Activated naive CD4-positive, alpha-beta T cell treated with anti-CD3 and anti-CD28 coated beads, Interleukin-2, amount 50 U/mL, for 72 hours (primary cell): ENCODE results near the gene CCNJL. TPM values are rescaled to one million over a fixed set of nuclear protein-coding genes. Genes with fewer than 3 reads are reported as not detected.
"Not testable (repeated sequence)": the region's sequence is repeated elsewhere in the genome, so short reads cannot be mapped to it uniquely, and the experiment has no call there.

ENCODE experiments used
- ATAC-seq, 2 donors: fragments of 150-1000 bp; cut with Tn5 transposase; 2 replicates each; pipeline ENCODE4 v1.10.0; 2021; ENCODE audit warnings: mild to moderate bottlenecking in 2 of 2, moderate library complexity in 2 of 2
- DNase-seq, 2 donors: peaks; one replicate each; pipeline ENCODE4 v3.0.0; 2021 to 2022; ENCODE audit warnings: low spot score in 2 of 2
- H3K27ac Mint-ChIP-seq, 2 donors: one replicate each; pipeline ENCODE4 v1.8.0; 2022; ENCODE audit warnings: mild to moderate bottlenecking in 2 of 2, mixed read lengths in 2 of 2
- H3K36me3 Mint-ChIP-seq, 2 donors: one replicate each; pipeline ENCODE4 v1.8.0; 2022; ENCODE audit warnings: mixed read lengths in 2 of 2
- H3K9me3 Mint-ChIP-seq, 2 donors: one replicate each; pipeline ENCODE4 v1.8.0; 2022; ENCODE audit warnings: mixed read lengths in 2 of 2
- total RNA-seq, 2 donors: library from RNA; stranded (reverse); gene quantifications; one replicate each; pipeline ENCODE4 v1.2.3, GENCODE V29; 2022

CCNJL gene
- total RNA-seq, 2 donors from 2014 or later = 0.07 to 0.12 TPM

- no peaks in the 10 kb centered on the region for H3K9me3 Mint-ChIP-seq
- H3K27ac Mint-ChIP-seq = no peak overlapping the region
- ATAC-seq = no peak
- no peaks in the 10 kb centered on the region for H3K36me3 Mint-ChIP-seq
- DNase-seq = no peak
These were observed 29.0 kb upstream of the CCNJL start for GRCh38 chr5:160341309-160341870.

GRCh38 chr5:160340513-160340912 lies 28.1 kb upstream of the CCNJL start:
- H3K9me3 Mint-ChIP-seq, DNase-seq, H3K36me3 Mint-ChIP-seq, ATAC-seq, H3K27ac Mint-ChIP-seq: not testable (repeated sequence)

DNA sequence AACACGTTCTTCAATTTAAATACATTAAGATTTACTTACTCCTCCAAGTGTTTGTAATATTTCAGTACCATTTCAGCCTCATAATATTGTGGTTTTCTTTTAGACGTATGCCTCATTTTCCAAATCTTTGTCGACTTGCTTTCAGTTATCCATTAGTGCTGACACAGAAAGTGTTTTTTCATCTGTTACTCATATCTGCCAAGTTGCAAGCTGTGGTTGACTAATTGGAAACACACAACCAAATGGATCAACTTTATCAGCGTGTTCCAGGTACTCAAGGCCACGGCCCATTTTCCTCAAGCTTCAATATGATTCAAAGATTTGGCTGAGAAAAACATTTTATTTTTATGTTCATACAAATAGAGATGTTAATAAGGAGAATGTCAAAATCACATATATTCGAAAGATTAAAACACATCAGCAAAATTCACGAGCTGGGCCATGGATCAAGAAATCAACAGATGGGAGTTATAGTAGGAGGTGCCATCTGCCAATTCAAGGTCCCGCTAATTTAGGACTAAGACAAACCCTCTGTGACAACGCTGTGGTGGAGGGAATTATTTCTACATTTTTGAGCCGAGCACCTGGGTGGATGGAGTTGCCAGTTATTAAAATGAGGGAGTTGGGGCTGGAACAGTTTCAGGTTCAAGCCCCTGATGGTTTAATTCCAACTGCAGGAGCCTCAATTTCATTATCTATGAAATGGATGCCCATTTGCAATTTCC lies 27.2 kb upstream of the CCNJL start:
- H3K27ac Mint-ChIP-seq = no peak overlapping the region
- peak in 1 of 2 donors; percentile 64 for ATAC-seq
- DNase-seq = no peak
- H3K9me3 Mint-ChIP-seq = no peaks in the 10 kb centered on the region
- no peaks in the 10 kb centered on the region for H3K36me3 Mint-ChIP-seq

GRCh38 chr5:160334716-160335115 lies 22.4 kb upstream of the CCNJL start:
- not testable (repeated sequence) for ATAC-seq, H3K9me3 Mint-ChIP-seq, H3K27ac Mint-ChIP-seq, DNase-seq, H3K36me3 Mint-ChIP-seq

GRCh38 chr5:160333721-160334120 lies 21.4 kb upstream of the CCNJL start:
- DNase-seq (no peak), ATAC-seq (no peak)

DNA sequence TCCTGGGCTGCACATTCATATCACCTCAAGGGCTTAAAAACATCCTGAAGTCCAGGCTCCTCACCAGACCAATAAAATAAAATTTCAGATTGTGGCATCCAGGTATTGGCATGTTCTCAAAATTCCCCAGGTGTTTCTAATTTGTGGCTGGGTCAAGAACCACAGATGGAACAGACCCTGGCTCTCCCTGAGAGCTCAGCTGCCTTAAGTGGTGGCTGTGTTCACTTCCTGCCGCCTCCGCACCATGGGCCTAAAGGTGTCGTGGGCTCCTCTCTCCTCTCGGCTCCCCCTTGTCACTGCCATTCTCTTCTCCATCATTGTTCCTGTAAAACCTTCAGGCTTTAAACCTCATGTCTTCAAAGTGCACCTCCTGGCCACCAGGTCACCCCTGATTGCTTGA lies 17.8 kb upstream of the CCNJL start:
- H3K36me3 Mint-ChIP-seq = no peaks in the 10 kb centered on the region
- ATAC-seq = peak; percentile 22 to 32
- peak overlapping the region in 1 of 2 donors; percentile 6 for H3K27ac Mint-ChIP-seq
- DNase-seq = no peak
- H3K9me3 Mint-ChIP-seq = peaks cover 0 to 4% of the 10 kb centered on the region in 2 donors

More at GRCh38 chr5:160333721-160334120, 21.4 kb upstream of the CCNJL start:
- Mint-ChIP-seq H3K36me3 (no peaks in the 10 kb centered on the region), H3K27ac (no peak overlapping the region), H3K9me3 (no peaks in the 10 kb centered on the region)

- H3K9me3 Mint-ChIP-seq = peaks cover 0 to 4% of the 10 kb centered on the region in 2 donors
- no peaks in the 10 kb centered on the region for H3K36me3 Mint-ChIP-seq
- peak overlapping the region in 1 of 2 donors; percentile 53 for H3K27ac Mint-ChIP-seq
- no peak for ATAC-seq
- no peak for DNase-seq
These were observed 15.5 kb upstream of the CCNJL start for GRCh38 chr5:160327818-160328217.

GRCh38 chr5:160326981-160327380 lies 14.6 kb upstream of the CCNJL start:
- DNase-seq (no peak), ATAC-seq (no peak)
- Mint-ChIP-seq H3K9me3 (peaks cover 0 to 4% of the 10 kb centered on the region in 2 donors), H3K27ac (no peak overlapping the region), H3K36me3 (no peaks in the 10 kb centered on the region)

GRCh38 chr5:160325716-160326115 lies 13.4 kb upstream of the CCNJL start:
- Mint-ChIP-seq H3K36me3 (no peaks in the 10 kb centered on the region), H3K9me3 (peaks cover 0 to 4% of the 10 kb centered on the region in 2 donors), H3K27ac (no peak overlapping the region)
- DNase-seq = no peak
- ATAC-seq = no peak

DNA sequence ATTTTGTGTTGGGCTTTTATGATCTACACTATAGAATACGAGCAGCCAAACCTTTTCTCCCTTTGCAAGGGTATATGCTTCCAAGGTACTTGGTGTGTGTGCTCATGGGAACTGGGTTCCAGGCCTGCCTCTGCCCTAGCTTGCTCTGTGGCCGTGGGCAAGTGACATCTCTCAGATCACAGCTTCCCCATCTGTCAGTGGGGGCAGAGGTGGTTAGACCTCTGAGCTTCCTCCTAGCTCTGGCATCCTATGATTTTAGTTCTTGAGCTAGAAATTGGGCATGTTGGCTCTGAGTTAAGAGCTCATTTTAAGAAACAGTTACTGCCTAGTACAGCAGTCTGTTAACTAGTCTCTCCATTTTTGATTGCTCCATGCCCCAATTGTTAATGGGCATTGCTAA lies 12.5 kb upstream of the CCNJL start:
- no peak overlapping the region for H3K27ac Mint-ChIP-seq
- no peak for DNase-seq
- peaks cover 0 to 4% of the 10 kb centered on the region in 2 donors for H3K9me3 Mint-ChIP-seq
- H3K36me3 Mint-ChIP-seq = no peaks in the 10 kb centered on the region
- no peak for ATAC-seq

DNA sequence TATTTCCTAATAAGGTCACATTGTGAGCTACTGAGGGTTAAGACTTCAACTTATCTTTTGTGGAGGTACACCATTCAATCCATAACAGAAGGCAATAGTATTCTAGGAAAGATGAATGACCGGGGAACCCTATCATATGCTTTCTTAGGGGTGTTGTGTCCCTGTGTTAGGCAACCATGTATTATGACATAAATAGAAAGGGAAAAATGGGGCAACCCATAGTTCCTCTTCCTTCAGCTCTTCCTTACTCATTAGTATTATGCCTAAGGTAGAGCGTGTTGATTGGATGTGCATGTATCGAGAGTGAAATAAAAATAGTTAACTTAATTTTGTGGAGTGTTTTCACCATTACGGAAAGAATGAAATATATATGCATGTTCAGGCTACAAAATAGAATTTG lies 6.0 kb upstream of the CCNJL start:
- H3K36me3 Mint-ChIP-seq = no peaks in the 10 kb centered on the region
- H3K27ac Mint-ChIP-seq = no peak overlapping the region
- DNase-seq (no peak), ATAC-seq (no peak)
- no peaks in the 10 kb centered on the region for H3K9me3 Mint-ChIP-seq

DNA sequence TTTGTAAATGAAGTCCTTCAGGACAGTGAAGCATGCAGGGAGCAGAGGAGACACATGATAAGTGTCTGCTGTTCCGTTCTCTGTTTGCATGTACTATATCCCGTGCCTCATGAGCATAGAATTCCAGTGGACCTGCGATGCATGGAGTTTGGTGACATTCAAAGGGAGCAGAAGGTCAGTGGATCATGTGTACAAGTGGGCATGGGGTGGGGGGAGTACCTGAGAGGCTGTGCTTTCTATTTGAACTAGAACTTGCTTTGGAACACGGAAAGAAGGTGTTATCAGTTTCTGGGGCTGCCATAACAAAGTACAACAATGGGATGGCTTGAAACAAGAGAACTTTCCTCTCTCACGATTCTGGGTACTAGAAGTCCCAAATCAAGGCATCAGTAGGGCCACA lies 5.1 kb upstream of the CCNJL start:
- no peaks in the 10 kb centered on the region for H3K9me3 Mint-ChIP-seq
- DNase-seq = no peak
- ATAC-seq = no peak
- peaks cover 5 to 7% of the 10 kb centered on the region in 2 donors for H3K36me3 Mint-ChIP-seq
- H3K27ac Mint-ChIP-seq = no peak overlapping the region

DNA sequence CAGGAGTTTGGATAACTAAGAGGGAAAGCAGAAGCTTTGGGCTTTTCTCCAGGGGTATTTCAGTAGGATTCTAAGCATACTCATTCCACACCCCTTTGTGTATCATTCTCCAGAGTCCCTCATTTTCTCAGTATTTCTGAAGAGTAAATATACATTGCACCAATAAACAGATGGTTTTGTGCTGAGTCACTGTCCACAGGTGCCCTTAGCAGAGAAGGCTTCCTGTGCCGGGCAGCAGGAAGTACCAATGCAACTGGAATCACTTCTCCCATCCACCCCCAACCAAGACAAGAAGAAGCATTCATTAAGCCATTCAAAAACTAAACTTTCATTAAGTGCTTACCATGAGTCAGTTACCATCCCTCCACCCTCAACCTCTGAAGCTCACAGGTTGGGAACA lies 3.6 kb upstream of the CCNJL start:
- Mint-ChIP-seq H3K9me3 (no peaks in the 10 kb centered on the region), H3K27ac (no peak overlapping the region), H3K36me3 (peaks cover 5 to 7% of the 10 kb centered on the region in 2 donors)
- no peak for ATAC-seq
- no peak for DNase-seq

- peaks cover 5 to 7% of the 10 kb centered on the region in 2 donors for H3K36me3 Mint-ChIP-seq
- DNase-seq (no peak), ATAC-seq (no peak)
- H3K9me3 Mint-ChIP-seq = no peaks in the 10 kb centered on the region
- no peak overlapping the region for H3K27ac Mint-ChIP-seq
These were observed 780 bp upstream of the CCNJL start for GRCh38 chr5:160312960-160313727.

DNA sequence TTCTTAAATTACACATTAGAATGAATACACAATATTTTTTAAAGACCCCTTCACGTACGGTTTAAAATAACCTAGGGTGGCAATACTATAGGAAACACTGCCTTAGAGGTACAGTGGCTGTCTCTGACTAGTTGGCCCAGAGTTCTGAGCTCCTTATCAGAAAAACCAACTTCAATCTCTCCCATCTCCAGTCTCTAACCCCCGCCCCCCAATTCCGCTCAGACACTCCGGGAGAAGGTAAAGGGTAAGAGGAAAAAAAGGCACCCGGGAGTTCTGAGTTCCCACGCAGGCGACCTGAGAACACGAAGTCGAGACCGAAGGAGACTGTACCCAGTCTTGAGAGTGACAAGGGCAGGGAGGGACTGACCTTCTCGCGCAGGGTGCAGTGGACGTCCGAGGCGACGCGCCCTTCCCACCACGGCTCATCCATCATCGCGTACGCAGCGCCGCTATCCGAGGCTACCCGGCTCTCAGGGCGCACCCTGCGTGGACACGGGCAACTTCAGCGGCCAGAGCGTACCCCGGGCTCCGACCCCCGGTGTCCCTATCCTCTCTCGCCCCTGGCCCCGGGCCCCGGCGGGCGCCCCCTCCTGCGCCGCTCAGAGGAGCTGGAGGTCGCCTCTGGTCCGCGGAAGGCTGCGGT lies 752 bp downstream of the CCNJL start:
- H3K36me3 Mint-ChIP-seq = peaks cover 5 to 7% of the 10 kb centered on the region in 2 donors
- peak in 1 of 2 donors; percentile 26 for ATAC-seq

GRCh38 chr5:160310552-160311295 lies 1.6 kb downstream of the CCNJL start:
- Mint-ChIP-seq H3K9me3 (no peaks in the 10 kb centered on the region), H3K36me3 (peaks cover 5 to 7% of the 10 kb centered on the region in 2 donors), H3K27ac (no peak overlapping the region)
- DNase-seq (no peak), ATAC-seq (no peak)

More for the DNA sequence above, 752 bp downstream of the CCNJL start:
- H3K9me3 Mint-ChIP-seq = no peaks in the 10 kb centered on the region
- H3K27ac Mint-ChIP-seq = no peak overlapping the region
- no peak for DNase-seq
